NCI-H82 (cell line): ENCODE measurements around the gene BRD2.

Source experiments
- DNase-seq: peaks from one replicate; lab custom pipeline; 2025; lab: John Stamatoyannopoulos, UW

Gene BRD2

GRCh38 chr6:33029328-33030184, 61.2 kb downstream of the BRD2 start:
- DNase-seq = no peak

GRCh38 chr6:33030245-33030644, 61.9 kb downstream of the BRD2 start:
- DNase-seq = no peak
